GM10248 (cell line): Measurements from ENCODE around the gene ATP2A1.
"Not testable (repeated sequence)": the region's sequence is repeated elsewhere in the genome, so short reads cannot be mapped to it uniquely, and the experiment has no call there.

Experiments
- CTCF ChIA-PET: fragments of 300-600 bp; sonication (Branson Sonifier 250); formaldehyde crosslinking; extraction: SDS; loops from one replicate; lab custom pipeline; 2021; ENCODE audit warnings: antibody characterized with exemption; lab: Yijun Ruan, JAX
- POLR2A ChIA-PET: fragments of 350-650 bp; sonication (Branson Sonifier 250); formaldehyde crosslinking; extraction: SDS; loops from one replicate; lab custom pipeline; 2020; ENCODE audit warnings: antibody characterized with exemption; lab: Yijun Ruan, JAX
- DNase-seq: peaks from one replicate; pipeline ENCODE4 v3.0.0; 2012; ENCODE audit errors: extremely low spot score
- TF ChIP-seq, protein P1 (sequence below): IDR thresholded peaks from 2 replicates; pipeline ENCODE4 v1.5.1; 2012; ENCODE audit warnings: mild to moderate bottlenecking, low read depth; ENCODE audit errors: extremely low read depth, missing control alignments, control extremely low read depth

The ATP2A1 gene

GRCh38 chr16:28882551-28883160, 4.4 kb downstream of the ATP2A1 start:
- POLR2A ChIA-PET: no interaction called here
- CTCF ChIA-PET: no interaction called here
- TF ChIP-seq, protein P1, sequence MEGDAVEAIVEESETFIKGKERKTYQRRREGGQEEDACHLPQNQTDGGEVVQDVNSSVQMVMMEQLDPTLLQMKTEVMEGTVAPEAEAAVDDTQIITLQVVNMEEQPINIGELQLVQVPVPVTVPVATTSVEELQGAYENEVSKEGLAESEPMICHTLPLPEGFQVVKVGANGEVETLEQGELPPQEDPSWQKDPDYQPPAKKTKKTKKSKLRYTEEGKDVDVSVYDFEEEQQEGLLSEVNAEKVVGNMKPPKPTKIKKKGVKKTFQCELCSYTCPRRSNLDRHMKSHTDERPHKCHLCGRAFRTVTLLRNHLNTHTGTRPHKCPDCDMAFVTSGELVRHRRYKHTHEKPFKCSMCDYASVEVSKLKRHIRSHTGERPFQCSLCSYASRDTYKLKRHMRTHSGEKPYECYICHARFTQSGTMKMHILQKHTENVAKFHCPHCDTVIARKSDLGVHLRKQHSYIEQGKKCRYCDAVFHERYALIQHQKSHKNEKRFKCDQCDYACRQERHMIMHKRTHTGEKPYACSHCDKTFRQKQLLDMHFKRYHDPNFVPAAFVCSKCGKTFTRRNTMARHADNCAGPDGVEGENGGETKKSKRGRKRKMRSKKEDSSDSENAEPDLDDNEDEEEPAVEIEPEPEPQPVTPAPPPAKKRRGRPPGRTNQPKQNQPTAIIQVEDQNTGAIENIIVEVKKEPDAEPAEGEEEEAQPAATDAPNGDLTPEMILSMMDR: no peak
- no peak for DNase-seq

- DNase-seq: no peak
- POLR2A ChIA-PET: no interaction called here
- CTCF ChIA-PET: no interaction called here
- TF ChIP-seq, protein P1: no peak
Observed at GRCh38 chr16:28883221-28883996, 5.1 kb downstream of the ATP2A1 start.

GRCh38 chr16:28884045-28884444, 5.8 kb downstream of the ATP2A1 start:
- DNase-seq: no peak
- POLR2A ChIA-PET: no interaction called here
- TF ChIP-seq, protein P1: no peak
- CTCF ChIA-PET: interaction anchor here (1.0 to 1.3 kb wide), 2 partner anchors 12 to 61 kb away, joined by 3 to 4 read pairs; no protein-coding TSS in a partner anchor

- TF ChIP-seq, protein P1: no peak
- ChIA-PET CTCF (interaction anchor here (1.5 to 1.6 kb wide), 2 partner anchors 12 to 58 kb away, joined by 4 to 9 read pairs; no protein-coding TSS in a partner anchor), POLR2A (no interaction called here)
- no peak for DNase-seq
Observed at GRCh38 chr16:28886945-28887344, 8.7 kb downstream of the ATP2A1 start.

GRCh38 chr16:28890355-28890754, 12.1 kb downstream of the ATP2A1 start:
- POLR2A ChIA-PET, DNase-seq: not testable (repeated sequence)
- CTCF ChIA-PET: interaction anchor here (1.0 to 1.3 kb wide), 3 partner anchors 10 to 55 kb away, joined by 3 to 6 read pairs (median 3); no protein-coding TSS in a partner anchor

DNA sequence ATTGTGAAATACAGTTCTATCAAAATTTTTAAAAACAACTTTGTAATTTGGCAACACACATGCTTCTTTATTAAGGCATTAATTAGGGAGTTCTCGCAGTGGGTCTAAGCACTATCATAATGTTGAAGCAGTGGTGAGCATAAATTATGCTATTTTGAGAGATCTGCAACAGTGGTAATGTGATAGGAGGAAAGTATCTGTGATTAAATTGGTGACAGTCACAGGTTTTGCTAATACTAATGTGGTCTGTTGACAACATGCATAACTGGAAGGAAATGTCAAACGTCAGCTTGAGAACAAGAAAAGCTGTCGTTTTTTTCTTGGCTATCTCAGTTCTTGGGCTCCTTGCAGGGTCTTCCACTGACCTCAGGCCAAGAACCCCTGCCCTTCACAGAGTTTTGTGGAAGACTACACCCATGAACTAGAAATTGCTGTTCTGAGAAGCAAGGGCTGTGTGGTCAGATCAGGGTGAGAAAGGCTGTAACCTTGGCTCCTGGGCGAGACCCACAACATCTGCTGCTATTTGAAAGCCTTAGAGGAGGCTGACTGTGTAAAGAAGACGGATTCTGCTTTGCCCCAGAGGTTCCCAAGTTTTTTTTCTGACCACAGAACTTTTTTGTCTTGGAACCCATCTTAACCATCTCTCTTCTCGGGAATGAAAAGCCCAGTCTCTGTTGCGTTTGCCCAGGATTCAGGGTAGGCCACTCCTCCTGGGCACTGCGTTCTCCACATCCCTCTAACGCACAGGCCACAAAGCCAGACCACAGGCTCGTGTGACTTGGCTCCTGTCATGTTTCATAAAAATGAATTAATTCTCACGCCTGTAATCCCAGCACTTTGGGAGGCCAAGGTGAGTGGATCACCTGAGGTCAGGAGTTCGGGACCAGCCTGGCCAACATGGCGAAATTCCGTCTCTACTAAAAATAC, 13.9 kb downstream of the ATP2A1 start:
- POLR2A ChIA-PET: no interaction called here
- CTCF ChIA-PET: no interaction called here
- TF ChIP-seq, protein P1: no peak
- DNase-seq: no peak
